GM18861 (cell line): Measurements from ENCODE around the gene MACROD2.

Experiments used
- ATAC-seq: cut with Tn5 transposase; IDR thresholded peaks from one replicate; pipeline ENCODE4 v1.9.1; 2021; ENCODE audit not compliant: unreplicated experiment

The MACROD2 gene

DNA sequence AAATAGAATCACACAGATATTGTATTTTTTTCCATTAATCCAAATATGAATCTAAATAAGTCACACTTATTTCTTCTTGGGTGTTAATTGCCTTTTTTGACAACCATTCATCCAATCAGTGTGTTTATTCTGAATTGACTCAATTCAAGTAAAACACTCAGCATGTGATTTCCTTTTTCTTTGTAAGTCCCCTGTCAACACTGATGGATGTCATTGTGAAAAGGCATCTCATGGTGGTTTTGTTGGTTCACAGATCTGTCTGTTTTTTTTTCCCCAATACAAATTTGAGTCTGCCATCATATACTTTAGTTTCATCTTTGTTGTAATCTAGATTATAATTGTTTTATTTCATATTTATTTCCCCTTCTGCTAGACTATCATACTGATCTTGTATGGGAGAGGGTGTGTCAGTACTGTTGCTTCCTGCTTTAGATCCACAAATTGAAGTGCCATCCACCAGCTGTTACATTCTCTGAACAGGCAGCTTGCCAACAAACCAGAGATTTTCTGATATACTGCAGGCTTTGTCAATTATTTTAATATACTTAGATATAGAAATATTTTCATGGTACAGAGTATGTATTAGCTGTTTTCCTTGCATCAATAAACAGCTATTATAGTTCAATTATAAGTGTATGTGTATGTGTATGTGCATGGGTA lies 406.3 kb downstream of the MACROD2 start:
- ATAC-seq, result no peak

DNA sequence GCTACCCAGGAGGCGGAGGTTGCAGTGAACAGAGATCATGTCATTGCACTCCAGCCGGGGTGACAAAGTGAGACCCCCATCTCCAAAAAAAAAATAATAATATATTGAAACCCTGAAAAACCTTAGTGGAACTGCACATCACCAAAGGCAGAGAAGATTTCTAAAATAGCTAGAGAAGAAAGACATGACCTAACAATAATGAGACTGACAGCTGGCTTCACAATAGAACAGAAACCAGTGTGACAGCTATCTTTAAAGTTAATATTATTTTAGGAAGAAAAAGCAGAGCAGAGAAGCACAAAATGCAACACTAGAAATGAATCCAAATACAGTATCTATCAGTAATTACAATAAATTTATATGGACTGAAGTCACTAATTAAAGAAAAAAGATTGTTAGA lies 409.2 kb downstream of the MACROD2 start:
- ATAC-seq, result no peak

DNA sequence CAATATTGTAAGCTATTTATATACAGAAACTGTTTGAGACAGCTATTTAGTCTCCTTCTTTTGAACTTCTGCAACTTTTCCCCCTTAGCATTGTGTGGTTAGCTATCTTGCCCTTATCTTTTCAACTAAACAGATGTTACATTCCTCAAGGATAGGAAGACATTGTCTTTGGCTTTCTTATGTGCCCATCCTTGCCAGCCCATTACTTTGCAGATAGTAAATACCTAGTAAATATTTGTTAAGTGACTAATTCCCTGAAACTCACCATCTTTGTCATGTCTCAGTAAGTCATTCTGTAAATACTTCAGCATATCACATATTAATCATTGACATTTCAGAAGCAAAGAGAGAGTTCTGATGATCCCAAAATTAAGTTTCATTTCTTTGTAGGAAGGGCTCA lies 411.2 kb downstream of the MACROD2 start:
- ATAC-seq, result peak; percentile 63

DNA sequence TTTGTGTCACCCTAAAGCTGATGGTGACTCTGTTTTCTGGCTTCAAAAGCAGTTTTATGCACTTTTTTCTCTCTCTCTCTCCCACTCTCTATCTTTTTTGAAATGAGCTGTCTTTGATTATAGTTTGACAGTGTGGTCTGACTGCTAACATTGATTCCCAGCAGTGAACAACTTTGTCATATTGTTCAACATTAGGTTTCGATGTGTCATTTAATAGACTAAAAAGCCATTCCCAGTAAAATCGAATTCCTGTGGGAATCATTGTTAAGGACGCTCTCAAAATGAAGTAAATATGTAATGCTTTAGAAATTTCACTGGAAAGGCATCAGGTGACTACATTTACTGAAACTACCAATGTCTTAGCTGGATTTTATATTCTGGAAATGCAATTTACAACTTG lies 412.0 kb downstream of the MACROD2 start:
- ATAC-seq, result no peak

GRCh38 chr20:14410869-14411555 lies 415.7 kb downstream of the MACROD2 start:
- no peak for ATAC-seq

DNA sequence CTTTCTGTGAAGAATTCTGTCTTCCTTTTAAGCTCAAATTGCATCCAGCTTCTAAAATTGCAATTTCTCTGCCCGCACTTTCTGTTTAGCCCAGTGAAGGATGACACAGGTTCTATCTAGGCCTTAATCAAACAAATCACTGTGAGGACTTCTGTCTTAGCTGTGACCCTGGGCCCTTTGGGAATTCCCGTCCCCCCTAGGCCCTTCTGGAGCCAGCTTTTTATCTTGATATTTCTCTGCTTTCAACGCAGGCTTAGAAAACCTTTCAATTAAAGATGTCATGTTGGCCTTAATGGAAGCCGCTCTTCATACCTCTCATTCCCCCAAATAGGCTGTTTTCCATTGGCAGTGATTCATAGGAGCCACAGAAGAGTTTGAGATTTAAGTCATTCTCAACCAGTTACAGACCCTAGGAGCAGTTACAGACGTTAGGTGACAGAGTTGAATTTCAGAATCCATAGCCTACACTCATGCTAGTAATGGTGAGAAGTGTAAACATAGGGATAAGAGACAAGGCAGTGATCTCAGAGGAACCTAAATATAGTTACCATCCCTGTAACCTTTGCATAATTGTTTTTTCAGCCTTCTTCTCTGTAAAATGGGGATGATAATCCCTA lies 416.9 kb downstream of the MACROD2 start:
- ATAC-seq, result no peak

DNA sequence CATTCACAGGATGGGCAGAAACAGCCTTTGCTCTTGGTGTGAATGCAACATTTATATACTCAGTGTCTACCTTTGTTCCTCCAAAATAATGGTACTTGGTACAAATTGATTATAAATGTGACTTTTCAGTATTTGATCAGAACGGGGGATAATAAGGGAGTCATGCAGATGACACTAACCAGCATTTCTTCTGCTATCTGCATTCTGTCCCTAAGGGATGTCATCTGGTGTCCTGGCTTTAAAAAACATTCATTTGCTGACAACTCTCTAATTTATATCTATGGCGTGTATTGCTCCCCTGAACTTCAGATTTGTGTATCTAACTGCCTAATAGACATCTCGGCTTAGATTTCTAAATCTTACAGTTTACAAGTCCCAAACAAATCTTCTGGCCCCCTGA lies 418.5 kb downstream of the MACROD2 start:
- ATAC-seq, result no peak

DNA sequence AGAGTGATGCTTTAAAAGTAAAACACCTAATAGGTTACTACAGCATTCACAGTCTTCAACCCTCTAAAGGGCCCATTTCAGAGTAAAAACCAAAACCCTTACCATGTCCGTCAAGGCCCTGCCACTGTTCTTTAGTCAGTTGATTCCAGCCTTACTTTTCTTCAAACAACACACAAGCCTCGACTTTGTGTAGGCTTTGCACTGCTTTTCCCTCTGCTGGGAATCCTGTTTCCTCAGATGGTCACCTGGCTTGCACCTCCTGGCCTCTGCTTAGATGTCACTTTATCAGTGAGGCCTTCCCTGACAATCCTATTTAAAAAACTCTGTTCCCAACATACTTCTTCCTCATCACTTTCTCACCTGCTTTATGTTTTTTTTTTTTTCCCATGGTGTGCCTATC lies 419.2 kb downstream of the MACROD2 start:
- ATAC-seq, result no peak

DNA sequence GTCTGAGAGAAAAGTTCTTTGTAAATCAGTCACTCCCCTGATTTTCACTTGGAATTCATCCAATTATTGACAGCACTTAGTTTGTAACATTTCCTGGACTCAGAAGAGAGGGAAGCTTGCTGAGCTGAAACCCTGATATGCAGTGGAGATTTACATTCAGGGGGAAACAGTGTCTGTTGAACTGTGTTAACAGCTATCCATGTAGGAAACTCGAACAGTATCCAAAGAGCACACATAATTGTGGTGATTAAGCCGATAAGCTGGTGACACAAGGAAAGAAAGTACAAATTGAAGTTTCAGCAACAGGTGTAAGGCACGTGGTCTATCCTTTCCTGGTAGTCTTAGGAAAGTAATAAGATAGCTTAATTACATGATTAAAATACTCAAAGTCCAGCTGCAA lies 420.2 kb downstream of the MACROD2 start:
- ATAC-seq, result no peak

DNA sequence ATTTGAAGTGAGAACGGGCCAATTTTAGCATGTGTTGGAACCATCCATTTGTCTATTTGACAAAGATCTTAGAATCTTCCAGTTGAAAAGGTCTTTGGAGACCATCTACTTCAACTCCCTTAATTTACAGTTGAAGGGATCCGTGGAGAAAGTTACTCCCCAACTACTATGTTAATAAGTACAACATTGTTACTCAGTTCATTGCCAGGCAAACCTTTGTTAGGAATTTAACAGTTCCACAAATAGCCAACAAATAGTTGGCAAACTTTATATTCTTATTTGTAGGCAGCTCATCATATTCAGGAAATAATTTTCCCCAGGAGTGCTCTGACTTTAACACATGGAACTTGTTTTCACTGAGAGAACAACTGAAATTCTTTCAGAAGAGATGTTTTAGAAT lies 423.1 kb downstream of the MACROD2 start:
- ATAC-seq, result no peak

DNA sequence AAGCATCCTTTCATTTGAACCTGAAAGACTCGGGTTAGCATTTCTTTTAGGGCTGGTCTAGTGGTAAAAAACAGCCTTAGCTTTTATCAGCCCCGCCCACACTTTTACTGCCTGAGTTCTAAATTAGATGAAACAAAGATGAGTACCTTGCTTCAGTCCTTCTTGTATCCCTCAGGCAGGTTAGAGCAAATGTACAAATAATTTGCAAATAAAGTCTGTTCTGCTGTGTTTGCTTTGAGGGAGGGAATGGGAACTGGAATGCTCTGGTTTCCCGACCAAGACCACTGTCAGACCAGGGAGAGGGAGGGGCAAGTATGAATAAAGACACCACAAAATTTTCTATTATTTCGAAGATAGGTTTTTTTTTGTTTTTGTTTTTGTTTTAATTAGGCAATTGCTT lies 427.6 kb downstream of the MACROD2 start:
- ATAC-seq, result no peak

DNA sequence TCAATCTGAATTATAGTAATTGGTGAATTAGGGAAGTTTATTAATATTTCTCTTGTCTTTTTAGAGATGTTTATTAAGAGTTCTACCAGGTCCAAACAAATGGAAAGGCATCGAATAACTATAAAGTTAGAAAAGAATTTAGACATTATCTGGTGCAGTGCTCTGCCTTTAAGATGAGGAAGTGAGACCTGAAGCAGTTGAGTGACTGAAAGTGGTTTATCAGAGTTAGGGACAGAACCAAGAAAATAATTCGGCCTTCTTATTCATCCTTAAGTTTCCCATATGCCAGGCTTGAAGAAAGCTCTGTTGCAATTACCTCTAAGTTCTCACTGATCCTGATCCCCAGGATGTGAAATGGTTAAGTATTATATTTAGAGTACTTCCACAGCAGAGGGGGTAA lies 436.3 kb downstream of the MACROD2 start:
- ATAC-seq, result no peak

- ATAC-seq, result no peak
These were observed 436.8 kb downstream of the MACROD2 start for GRCh38 chr20:14432085-14432484.

DNA sequence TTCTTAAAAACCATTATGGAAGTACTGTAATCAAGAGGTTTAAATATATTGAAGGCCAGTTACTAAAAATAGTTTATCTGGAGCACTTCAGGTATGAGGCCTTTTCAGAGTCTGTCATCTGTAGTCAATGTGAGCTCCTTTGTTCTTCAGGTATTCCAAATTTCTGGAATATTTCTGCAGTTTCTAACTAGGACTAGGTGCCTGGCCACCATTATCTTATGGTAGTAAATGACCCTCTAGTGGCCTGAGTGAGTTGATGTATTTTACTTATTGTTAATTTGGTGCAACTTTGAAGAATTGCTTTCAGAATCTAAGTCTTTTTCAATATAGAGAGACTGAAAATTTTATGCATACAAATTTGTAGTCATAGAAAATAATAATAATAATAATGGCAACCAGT lies 437.3 kb downstream of the MACROD2 start:
- no peak for ATAC-seq

GRCh38 chr20:14434384-14435136 lies 439.2 kb downstream of the MACROD2 start:
- ATAC-seq, result no peak

DNA sequence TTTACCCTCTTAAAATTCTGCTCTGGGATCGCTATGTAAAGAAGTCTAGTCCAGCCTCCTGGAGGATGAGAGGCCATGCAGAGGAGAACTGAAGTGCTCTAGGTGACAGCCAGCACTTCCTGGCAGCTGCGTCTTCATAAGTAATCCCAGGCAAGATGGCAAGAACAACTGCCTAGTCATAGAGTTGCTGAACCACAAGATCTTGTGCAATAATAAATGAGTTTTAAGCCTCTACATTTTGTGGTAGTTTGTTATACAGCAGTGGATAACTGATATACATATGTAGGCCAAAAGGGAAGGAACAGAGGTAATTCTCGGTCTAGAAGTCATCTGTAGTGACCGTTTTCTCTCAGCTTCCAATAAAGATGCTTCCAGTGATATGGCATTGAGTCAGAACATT lies 445.9 kb downstream of the MACROD2 start:
- ATAC-seq, result no peak

DNA sequence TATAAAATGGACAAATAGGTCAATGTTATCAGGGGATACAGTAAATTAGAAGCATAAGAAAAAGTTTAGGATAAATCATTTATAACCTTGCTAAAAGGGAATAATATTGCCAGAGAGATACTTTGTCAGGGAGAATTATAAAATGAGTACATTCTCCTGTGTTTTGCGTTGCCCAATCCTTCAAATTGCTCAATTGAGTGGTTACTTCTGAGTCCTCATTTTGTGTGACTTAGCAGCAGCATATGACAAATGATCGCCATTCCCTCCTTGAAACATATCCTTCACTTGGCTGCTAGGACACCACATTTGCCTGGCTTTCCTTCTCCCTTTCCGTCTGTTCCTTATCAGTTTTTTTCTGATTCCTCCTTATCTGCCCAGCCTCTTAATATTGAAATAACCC lies 448.8 kb downstream of the MACROD2 start:
- no peak for ATAC-seq

DNA sequence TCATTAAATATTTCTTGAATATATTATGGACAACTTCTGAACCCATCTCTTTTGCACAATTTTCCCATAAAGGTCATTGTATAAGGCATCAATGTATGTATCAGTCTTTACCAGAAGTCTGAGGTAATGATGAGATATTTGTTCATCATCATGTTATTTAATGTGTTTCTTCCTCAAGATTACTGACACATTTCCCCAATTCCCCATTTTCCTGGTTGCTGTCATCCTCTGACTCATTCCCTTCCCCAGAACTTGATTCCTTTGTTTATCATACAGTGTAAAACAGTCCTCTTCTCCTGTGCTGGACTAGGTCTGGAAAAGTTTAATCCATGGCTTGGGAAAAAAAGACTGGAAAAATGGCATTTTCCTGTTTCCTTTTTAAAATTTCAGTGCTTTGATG lies 450.0 kb downstream of the MACROD2 start:
- no peak for ATAC-seq

GRCh38 chr20:14445902-14446301 lies 450.6 kb downstream of the MACROD2 start:
- ATAC-seq, result no peak

- ATAC-seq, result no peak
These were observed 451.1 kb downstream of the MACROD2 start for GRCh38 chr20:14446446-14446845.

GRCh38 chr20:14449323-14449722 lies 454.0 kb downstream of the MACROD2 start:
- no peak for ATAC-seq

DNA sequence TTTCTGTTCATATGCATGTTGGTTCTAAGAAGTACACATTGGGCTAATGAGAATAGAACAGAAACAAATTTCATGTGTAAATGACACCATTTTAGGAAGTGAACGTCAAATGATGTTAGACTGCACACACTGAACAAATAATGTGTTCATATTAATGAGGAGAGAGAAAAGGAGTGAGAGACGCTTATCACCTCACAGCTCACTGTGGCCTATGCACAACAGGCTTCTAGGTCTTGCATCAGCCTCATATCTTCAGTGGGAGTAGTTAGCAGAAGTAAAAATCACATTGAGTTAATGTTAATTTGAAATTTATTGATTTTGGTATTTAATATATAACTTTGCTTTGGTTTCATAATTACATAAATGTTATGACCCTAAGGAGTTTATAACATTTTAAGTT lies 454.9 kb downstream of the MACROD2 start:
- ATAC-seq, result no peak
